ENCODE measurements around the gene BOK. TPM values are rescaled to one million over a fixed set of nuclear protein-coding genes. Genes with fewer than 3 reads are reported as not detected.
A peak's percentile ranks its signal among the peaks of the same experiment; 100 is the strongest.

BOK gene
- polyA plus RNA-seq, 3 donors: 0.05 TPM; not detected in 2

DNA sequence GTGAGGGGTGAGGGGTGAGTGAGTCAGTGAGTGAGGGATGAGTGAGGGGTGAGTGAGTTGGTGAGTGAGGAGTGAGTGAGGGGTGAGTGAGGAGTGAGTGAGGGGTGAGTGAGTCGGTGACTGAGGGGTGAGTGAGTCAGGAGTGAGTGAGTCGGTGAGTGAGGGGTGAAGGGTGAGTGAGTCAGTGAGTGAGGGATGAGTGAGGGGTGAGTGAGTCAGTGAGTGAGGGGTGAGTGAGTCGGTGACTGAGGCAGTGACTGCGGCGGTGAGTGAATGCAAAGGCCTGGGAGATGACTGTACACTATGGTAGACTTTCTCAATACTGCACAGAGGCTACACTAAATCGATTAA, 61.8 kb downstream of the BOK start:
- peaks cover 10 to 11% of the 10 kb centered on the region in 2 donors for H3K4me1 ChIP-seq (ENCODE audit: control insufficient read depth in 1 of 2, insufficient read depth in 2 of 2, low read length in 2 of 2)
- no peaks in the 10 kb centered on the region for H4K20me1 ChIP-seq (ENCODE audit: insufficient read depth, low read length)
- TF ChIP-seq, protein P1, sequence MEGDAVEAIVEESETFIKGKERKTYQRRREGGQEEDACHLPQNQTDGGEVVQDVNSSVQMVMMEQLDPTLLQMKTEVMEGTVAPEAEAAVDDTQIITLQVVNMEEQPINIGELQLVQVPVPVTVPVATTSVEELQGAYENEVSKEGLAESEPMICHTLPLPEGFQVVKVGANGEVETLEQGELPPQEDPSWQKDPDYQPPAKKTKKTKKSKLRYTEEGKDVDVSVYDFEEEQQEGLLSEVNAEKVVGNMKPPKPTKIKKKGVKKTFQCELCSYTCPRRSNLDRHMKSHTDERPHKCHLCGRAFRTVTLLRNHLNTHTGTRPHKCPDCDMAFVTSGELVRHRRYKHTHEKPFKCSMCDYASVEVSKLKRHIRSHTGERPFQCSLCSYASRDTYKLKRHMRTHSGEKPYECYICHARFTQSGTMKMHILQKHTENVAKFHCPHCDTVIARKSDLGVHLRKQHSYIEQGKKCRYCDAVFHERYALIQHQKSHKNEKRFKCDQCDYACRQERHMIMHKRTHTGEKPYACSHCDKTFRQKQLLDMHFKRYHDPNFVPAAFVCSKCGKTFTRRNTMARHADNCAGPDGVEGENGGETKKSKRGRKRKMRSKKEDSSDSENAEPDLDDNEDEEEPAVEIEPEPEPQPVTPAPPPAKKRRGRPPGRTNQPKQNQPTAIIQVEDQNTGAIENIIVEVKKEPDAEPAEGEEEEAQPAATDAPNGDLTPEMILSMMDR (IDR thresholded peaks at IDR 0.05): no peak
- H3K27me3 ChIP-seq (ENCODE audit: control insufficient read depth in 2 of 2, insufficient read depth in 2 of 2, low read length in 2 of 2): no peaks in the 10 kb centered on the region
- intact Hi-C loops (cut with micrococcal nuclease): no loop called here
- H3K4me1 Mint-ChIP-seq: peaks cover 16% of the 10 kb centered on the region
- peaks cover 15% of the 10 kb centered on the region for H3K79me2 ChIP-seq (ENCODE audit: insufficient read depth, low read length)
- peak overlapping the region in 4 of 7 donors; percentile 0 to 87 (median 43) for H3K27ac Mint-ChIP-seq
- peaks cover 35 to 62% of the 10 kb centered on the region in 2 donors for H3K36me3 Mint-ChIP-seq
- peak overlapping the region in 1 of 2 donors; percentile 14 for H3K4me3 Mint-ChIP-seq
- H3K9me3 ChIP-seq (replicated peaks in 1 of 2; ENCODE audit: control insufficient read depth in 1 of 2, insufficient read depth in 1 of 2, low read length in 2 of 2): no peaks in the 10 kb centered on the region
- peak overlapping the region in 1 of 2 donors; percentile 31 for H3K27ac ChIP-seq (ENCODE audit: low read depth in 1 of 2, low read length in 2 of 2)
- peaks cover 0 to 1% (median 0%) of the 10 kb centered on the region in 7 donors for H3K9me3 Mint-ChIP-seq
- H2AFZ ChIP-seq (ENCODE audit: insufficient read depth, low read depth, low read length, poor library complexity, severe bottlenecking): no peak overlapping the region
- H3K4me2 ChIP-seq (replicated peaks; ENCODE audit: extremely low read depth, low read length, poor library complexity, severe bottlenecking): no peak overlapping the region
- H3K36me3 ChIP-seq (replicated peaks in 1 of 2; ENCODE audit: control insufficient read depth in 1 of 2, insufficient read depth in 2 of 2, low read length in 2 of 2): peaks cover 12% of the 10 kb centered on the region in 2 donors
- DNase-seq: peak; percentile 37 to 90 (median 41)
- WGBS (ENCODE audit: insufficient coverage): 94% methylated on average over 5 of the region's 6 CpGs
- peaks cover 0 to 2% (median 0%) of the 10 kb centered on the region in 3 donors for H3K27me3 Mint-ChIP-seq (ENCODE audit: low read depth in 3 of 3)
- no peak overlapping the region for H3K9ac ChIP-seq (ENCODE audit: insufficient read depth, low read length, poor library complexity, severe bottlenecking)
- H3K4me3 ChIP-seq (replicated peaks in 1 of 3; ENCODE audit: low read depth in 2 of 3, low read length in 3 of 3): no peak overlapping the region

Small RNA genes lying within 50 kb of the gene (small RNA-seq; reads per million reads assigned to genes)
- 5.4 reads per million, percentile 54 among the genes with 10 or more reads in this experiment for gene RNA5SP122 (ENCODE audit: insufficient read length, low read depth)

Other genes starting within 250 kb of the BOK start
- gene HDLBP, start 243.1 kb upstream of the BOK start, polyA plus RNA-seq: 10 to 100 TPM; 50.4 to 73.1 (median 69.9) TPM
- gene SEPTIN2, start 242.8 kb upstream of the BOK start, polyA plus RNA-seq: 100 to 1,000 TPM; 195 to 207 (median 203) TPM
- 1 to 10 TPM; 6.7 to 8.5 (median 7.3) TPM for gene FARP2, start 202.5 kb upstream of the BOK start, polyA plus RNA-seq
- gene STK25, start 50.2 kb upstream of the BOK start, polyA plus RNA-seq: 100 to 1,000 TPM in 1 of 3 donors, 10 to 100 TPM in 2; 62.7 to 215 (median 69.5) TPM
- gene THAP4, start 78.4 kb downstream of the BOK start, polyA plus RNA-seq: 10 to 100 TPM; 15.1 to 25.9 (median 16.3) TPM
- 100 to 1,000 TPM in 1 of 3 donors, 10 to 100 TPM in 2; 54.5 to 202 (median 58.9) TPM for gene ATG4B, start 78.9 kb downstream of the BOK start, polyA plus RNA-seq
- gene DTYMK, start 128.1 kb downstream of the BOK start, polyA plus RNA-seq: 10 to 100 TPM; 13.0 to 23.5 (median 18.7) TPM
- 10 to 100 TPM in 1 of 3 donors, 1 to 10 TPM in 2; 6.5 to 29.5 (median 6.6) TPM for gene ING5, start 143.3 kb downstream of the BOK start, polyA plus RNA-seq
- gene D2HGDH, start 175.9 kb downstream of the BOK start, polyA plus RNA-seq: 10 to 100 TPM in 1 of 3 donors, 1 to 10 TPM in 2; 1.0 to 57.1 (median 1.1) TPM
- not detected for gene GAL3ST2, start 218.1 kb downstream of the BOK start, polyA plus RNA-seq